ENCODE data around the gene TAS2R3.

Gene TAS2R3

GRCh38 chr7:141788296-141788695 lies 24.4 kb downstream of the TAS2R3 start:
- DNase-seq, result no peak

GRCh38 chr7:141789917-141790316 lies 26.0 kb downstream of the TAS2R3 start, which contains the start of gene TAS2R5:
TAS2R5 (plus strand) TSS chr7:141790217; CDS start chr7:141790362, 145 bp downstream.
- no peak for DNase-seq

- DNase-seq, result no peak
Observed at GRCh38 chr7:141792526-141792925, 28.6 kb downstream of the TAS2R3 start.
